ENCODE results near the gene COL5A1. TPM values are rescaled to one million over a fixed set of nuclear protein-coding genes. Genes with fewer than 3 reads are reported as not detected.

COL5A1 gene
- total RNA-seq, 1 donor from 2014 or later = 28.9 TPM

DNA sequence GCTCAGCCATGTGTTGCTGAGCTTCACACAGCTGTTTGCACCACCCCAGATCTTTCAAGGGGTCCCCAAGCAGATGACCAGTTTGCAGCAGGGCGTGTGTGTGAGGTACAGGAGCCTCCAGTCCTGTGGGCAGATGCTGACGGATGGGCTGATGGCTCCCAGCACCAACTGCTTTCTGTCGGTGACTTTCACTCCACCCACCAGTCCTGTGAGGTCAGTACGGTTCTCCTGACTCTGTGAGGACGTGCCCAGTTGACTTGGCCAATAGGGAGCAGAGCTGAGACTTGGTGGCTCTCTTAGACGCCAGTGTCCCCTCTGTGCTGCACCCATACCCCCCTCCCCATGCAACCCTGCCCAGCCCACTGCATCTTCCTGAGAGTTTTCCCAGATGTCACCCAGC is 19.7 kb downstream of the COL5A1 start:
- H3K27me3 Mint-ChIP-seq (ENCODE audit: unreplicated experiment) = peaks cover 3% of the 10 kb centered on the region
- TF ChIP-seq, protein P1, sequence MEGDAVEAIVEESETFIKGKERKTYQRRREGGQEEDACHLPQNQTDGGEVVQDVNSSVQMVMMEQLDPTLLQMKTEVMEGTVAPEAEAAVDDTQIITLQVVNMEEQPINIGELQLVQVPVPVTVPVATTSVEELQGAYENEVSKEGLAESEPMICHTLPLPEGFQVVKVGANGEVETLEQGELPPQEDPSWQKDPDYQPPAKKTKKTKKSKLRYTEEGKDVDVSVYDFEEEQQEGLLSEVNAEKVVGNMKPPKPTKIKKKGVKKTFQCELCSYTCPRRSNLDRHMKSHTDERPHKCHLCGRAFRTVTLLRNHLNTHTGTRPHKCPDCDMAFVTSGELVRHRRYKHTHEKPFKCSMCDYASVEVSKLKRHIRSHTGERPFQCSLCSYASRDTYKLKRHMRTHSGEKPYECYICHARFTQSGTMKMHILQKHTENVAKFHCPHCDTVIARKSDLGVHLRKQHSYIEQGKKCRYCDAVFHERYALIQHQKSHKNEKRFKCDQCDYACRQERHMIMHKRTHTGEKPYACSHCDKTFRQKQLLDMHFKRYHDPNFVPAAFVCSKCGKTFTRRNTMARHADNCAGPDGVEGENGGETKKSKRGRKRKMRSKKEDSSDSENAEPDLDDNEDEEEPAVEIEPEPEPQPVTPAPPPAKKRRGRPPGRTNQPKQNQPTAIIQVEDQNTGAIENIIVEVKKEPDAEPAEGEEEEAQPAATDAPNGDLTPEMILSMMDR (IDR thresholded peaks at IDR 0.05; ENCODE audit: partially characterized antibody, unreplicated experiment) = no peak
- H3K36me3 Mint-ChIP-seq (ENCODE audit: unreplicated experiment) = peaks cover 8% of the 10 kb centered on the region
- H3K4me1 Mint-ChIP-seq (ENCODE audit: low read depth, unreplicated experiment) = peaks cover 5% of the 10 kb centered on the region
- H3K27ac Mint-ChIP-seq (ENCODE audit: unreplicated experiment) = no peak overlapping the region
- no peak for DNase-seq
- no peak overlapping the region for H3K4me3 Mint-ChIP-seq (ENCODE audit: unreplicated experiment)
- H3K9me3 Mint-ChIP-seq (ENCODE audit: unreplicated experiment) = peaks cover 8% of the 10 kb centered on the region

DNA sequence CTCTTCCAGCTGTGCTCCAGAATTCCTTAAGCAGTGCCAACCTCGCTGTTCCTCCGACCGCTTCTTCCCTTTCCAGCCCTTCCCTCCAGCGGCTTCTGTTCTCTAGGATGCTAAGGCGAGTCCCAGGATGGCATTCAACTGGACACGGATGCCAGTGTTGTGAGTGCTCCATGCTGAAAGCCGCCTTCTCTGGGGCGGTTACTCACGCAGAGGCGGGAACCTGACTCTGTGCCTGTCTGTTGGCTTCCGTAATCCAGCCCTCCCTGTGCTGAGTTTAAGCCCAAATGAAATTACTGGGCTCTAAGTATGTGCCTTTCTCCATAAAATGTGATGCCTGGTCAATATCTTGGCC is 20.2 kb downstream of the COL5A1 start:
- Mint-ChIP-seq H3K4me1 (ENCODE audit: low read depth, unreplicated experiment) (peaks cover 5% of the 10 kb centered on the region), H3K9me3 (ENCODE audit: unreplicated experiment) (peaks cover 8% of the 10 kb centered on the region), H3K36me3 (ENCODE audit: unreplicated experiment) (peaks cover 8% of the 10 kb centered on the region), H3K4me3 (ENCODE audit: unreplicated experiment) (no peak overlapping the region), H3K27me3 (ENCODE audit: unreplicated experiment) (peaks cover 6% of the 10 kb centered on the region), H3K27ac (ENCODE audit: unreplicated experiment) (peak overlapping the region; percentile 48)
- no peak for DNase-seq
- TF ChIP-seq, protein P1 (IDR thresholded peaks at IDR 0.05; ENCODE audit: partially characterized antibody, unreplicated experiment) = no peak

DNA sequence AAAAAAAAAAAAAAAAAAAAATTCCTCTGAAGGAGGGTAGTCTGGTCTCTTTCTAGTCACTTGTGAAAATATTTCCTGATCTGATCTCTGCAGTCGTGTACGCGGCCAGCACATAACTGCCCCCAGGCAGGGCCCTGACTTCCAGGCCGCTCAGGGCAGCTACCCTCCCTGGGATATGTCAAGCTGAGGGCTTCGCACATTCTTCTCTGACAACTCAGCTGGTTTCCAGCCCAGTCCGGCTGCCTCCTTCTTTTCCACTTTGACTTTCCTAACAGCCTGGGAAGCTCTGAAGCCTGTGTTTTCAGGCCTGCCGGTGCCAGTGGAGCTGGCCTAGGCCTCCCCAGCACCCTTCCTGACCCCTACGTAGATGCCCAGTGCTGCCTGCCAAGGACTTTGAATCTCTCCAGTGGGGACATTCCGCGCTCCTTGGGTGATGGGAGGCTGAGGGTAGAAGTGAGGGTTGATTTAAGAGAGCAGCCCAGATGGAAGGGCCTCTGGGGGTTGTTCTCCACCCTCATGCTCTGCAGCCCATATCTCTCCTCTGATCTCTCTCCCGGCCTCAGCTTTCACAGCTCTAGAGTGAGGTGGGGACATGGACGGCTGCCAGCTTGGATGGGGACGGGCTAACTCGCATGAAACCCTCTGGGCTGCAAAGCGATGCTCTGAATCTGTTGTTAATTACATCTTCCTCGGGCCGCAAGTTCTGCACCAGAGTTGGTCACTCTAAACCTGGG is 20.7 kb downstream of the COL5A1 start:
- peaks cover 5% of the 10 kb centered on the region for H3K4me1 Mint-ChIP-seq (ENCODE audit: low read depth, unreplicated experiment)
- H3K27ac Mint-ChIP-seq (ENCODE audit: unreplicated experiment) = no peak overlapping the region
- TF ChIP-seq, protein P1 (IDR thresholded peaks at IDR 0.05; ENCODE audit: partially characterized antibody, unreplicated experiment) = no peak
- no peak for DNase-seq
- no peak overlapping the region for H3K4me3 Mint-ChIP-seq (ENCODE audit: unreplicated experiment)
- peaks cover 6% of the 10 kb centered on the region for H3K27me3 Mint-ChIP-seq (ENCODE audit: unreplicated experiment)
- peaks cover 8% of the 10 kb centered on the region for H3K36me3 Mint-ChIP-seq (ENCODE audit: unreplicated experiment)
- peaks cover 8% of the 10 kb centered on the region for H3K9me3 Mint-ChIP-seq (ENCODE audit: unreplicated experiment)

DNA sequence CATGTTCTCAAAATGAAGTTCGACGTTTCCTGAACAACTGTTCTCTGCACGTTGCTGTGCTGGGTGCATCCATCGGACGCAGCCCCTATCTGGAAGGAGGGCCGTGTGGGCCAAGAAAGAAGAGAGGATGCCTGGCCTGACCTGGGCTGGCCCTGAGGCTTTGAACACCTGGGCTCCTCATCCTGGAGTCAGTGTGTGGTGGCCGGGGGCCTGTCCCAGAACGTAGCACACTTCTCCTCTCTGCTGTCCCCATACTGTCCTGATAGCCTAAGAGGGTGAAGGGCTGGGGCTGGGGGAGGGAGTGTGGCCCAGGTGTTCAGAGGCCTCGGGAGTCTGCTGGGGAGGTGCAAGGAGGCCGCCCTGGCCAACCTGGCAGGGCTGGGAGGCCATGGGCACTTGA is 21.5 kb downstream of the COL5A1 start:
- Mint-ChIP-seq H3K27ac (ENCODE audit: unreplicated experiment) (no peak overlapping the region), H3K4me3 (ENCODE audit: unreplicated experiment) (no peak overlapping the region), H3K27me3 (ENCODE audit: unreplicated experiment) (peaks cover 6% of the 10 kb centered on the region), H3K4me1 (ENCODE audit: low read depth, unreplicated experiment) (peaks cover 5% of the 10 kb centered on the region), H3K36me3 (ENCODE audit: unreplicated experiment) (peaks cover 8% of the 10 kb centered on the region), H3K9me3 (ENCODE audit: unreplicated experiment) (peaks cover 8% of the 10 kb centered on the region)
- TF ChIP-seq, protein P1 (IDR thresholded peaks at IDR 0.05; ENCODE audit: partially characterized antibody, unreplicated experiment) = no peak
- no peak for DNase-seq

DNA sequence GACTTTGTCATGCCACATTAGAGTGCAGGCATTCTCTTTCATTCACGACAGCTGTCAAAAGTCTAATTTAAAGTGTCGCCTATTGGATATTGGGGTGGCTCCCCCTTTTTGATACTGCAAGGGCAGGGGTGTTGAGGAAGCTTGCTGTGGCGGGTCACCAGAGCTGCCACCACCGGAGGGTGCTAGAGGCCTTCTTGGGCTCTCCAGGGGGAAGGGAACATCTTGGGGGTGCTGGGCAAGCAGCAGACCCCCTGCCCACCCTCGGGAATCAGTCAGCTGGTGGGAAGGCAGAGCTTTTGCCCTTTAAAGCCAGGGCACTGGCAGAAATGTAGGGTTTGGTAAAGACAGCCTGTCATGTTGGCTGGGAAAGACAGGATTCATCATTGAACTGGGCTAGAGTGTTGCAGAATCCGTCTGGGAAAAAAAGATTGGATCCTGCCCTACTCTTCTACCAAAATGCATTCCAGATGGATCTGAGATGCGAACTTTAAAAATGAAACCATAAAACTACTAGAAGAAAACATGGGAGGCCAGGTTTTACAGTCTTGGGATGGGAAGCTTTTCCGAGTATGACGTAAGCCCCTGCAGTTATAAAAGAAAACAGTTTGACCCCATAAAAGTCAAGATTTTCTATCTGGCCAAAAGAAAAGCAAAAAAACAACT is 22.3 kb downstream of the COL5A1 start:
- Mint-ChIP-seq H3K36me3 (ENCODE audit: unreplicated experiment) (peaks cover 8% of the 10 kb centered on the region), H3K4me3 (ENCODE audit: unreplicated experiment) (no peak overlapping the region), H3K27me3 (ENCODE audit: unreplicated experiment) (peaks cover 7% of the 10 kb centered on the region), H3K27ac (ENCODE audit: unreplicated experiment) (no peak overlapping the region), H3K9me3 (ENCODE audit: unreplicated experiment) (peaks cover 8% of the 10 kb centered on the region), H3K4me1 (ENCODE audit: low read depth, unreplicated experiment) (peaks cover 5% of the 10 kb centered on the region)
- TF ChIP-seq, protein P1 (IDR thresholded peaks at IDR 0.05; ENCODE audit: partially characterized antibody, unreplicated experiment) = no peak
- no peak for DNase-seq

All from glutamatergic neuron (in vitro differentiated cells).